Keratinocyte (primary cell): ENCODE results near the gene PCBP1.

Experiments
- CTCF ChIP-seq, 3 experiments: IDR thresholded peaks in 1 of 3; conservative IDR thresholded peaks in 1 of 3; optimal IDR thresholded peaks in 1 of 3; 2 replicates in 2 of 3; 3 replicates in 1 of 3; pipeline versions ENCODE3 to v1.5.1; 2011; ENCODE audit warnings: low read length in 3 of 3, mild to moderate bottlenecking in 3 of 3, moderate library complexity in 2 of 3, control low read depth in 1 of 3, inconsistent platforms in 1 of 3; ENCODE audit not compliant: insufficient read depth in 2 of 3; ENCODE audit errors: extremely low read depth in 1 of 3
- EZH2 ChIP-seq: IDR thresholded peaks from one replicate; pipeline ENCODE4 v1.6.1; 2012; ENCODE audit warnings: inconsistent platforms, mild to moderate bottlenecking, low read length, moderate library complexity

- TF ChIP-seq CTCF (optimal IDR thresholded peaks at IDR 0.05 in 1 of 3, IDR thresholded peaks at IDR 0.05 in 1 of 3, conservative IDR thresholded peaks at IDR 0.05 in 1 of 3; ENCODE audit: extremely low read depth in 1 of 3, insufficient read depth in 2 of 3, low read length in 3 of 3): no peak
- no peak for TF ChIP-seq EZH2
Observed at GRCh38 chr2:70068119-70068518, 19.2 kb upstream of the PCBP1 start.
